GM18873 (cell line): ENCODE results near the gene WNT10A.
"Not testable (repeated sequence)": the region's sequence is repeated elsewhere in the genome, so short reads cannot be mapped to it uniquely, and the experiment has no call there.

Experiments
- ATAC-seq: cut with Tn5 transposase; IDR thresholded peaks from one replicate; pipeline ENCODE4 v1.9.1; 2021; ENCODE audit warnings: mild to moderate bottlenecking, moderate library complexity, moderate number of reproducible peaks; ENCODE audit not compliant: unreplicated experiment, low FRiP score

The WNT10A gene

DNA sequence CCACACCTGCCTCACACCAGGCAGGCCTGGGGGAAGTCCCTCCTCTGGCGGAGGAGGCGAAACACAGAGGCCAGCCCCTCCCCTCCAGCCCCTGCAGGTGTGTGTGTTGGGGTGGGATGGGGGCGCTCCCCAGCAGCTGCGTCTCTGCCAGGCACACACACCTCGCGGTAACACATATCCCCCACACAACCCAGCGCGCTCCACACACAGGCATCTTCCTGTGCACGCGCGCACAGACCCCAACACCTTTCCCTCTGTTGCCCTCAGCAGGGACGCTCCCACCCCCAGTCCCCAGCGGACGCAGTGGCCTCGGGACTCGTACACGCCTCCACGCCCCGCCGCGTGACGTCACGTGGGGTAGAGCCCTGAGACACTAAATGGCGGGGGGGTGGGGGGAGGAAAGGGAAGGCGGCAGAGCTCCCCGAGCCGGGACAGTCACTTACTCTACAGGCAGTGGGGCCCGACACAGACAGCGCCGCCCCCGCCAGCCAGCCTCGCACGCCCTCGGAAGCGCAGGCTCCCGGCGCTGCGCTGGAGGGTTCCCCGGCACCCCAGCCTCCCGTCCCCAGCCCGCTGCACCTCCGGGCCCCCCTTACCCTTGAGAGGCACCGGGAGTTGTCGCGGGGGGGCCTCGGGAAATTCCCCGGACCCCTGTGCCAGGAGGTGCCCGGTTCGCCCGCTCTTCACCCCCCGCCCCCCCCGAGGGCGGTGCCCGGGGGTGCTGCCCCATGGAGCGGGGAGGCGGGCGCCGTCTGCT is at the start of gene WNT10A:
Gene WNT10A (plus strand): TSS at position 751 of the 757 bp plus-strand sequence. CDS start 144 bp downstream, outside the sequence.
- peak; percentile 62 for ATAC-seq

DNA sequence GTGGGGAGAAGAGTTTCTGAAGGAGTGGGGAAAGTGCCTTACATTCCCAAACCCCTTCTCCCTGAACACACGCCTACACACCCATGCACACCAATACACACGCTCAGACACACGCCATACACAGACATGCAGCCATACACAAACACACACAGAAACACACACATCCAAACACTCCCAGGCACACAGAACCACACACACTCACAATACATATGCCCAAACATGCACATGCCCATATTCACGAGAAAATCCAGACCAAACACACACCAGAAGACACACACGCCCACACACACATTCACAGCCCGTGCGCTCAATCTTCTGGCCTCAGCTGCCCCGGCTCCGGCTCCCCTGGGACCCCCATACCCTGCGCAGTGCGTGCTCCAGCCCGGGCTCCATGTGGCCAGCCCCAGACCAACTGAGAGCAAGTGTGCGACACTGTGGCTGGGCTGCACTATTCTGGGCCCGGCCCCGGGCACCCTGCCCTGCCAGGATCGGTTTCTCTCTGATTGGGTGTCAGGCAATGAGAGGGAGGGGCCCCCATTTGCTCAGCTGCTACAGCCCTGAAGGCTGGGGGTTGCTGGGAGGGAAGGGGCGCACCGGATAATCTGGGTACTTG is 49.2 kb upstream of the WNT10A start, which contains the start of gene PRKAG3:
Gene PRKAG3 (minus strand): TSS at position 426 of the 613 bp plus-strand sequence.
- no peak for ATAC-seq

DNA sequence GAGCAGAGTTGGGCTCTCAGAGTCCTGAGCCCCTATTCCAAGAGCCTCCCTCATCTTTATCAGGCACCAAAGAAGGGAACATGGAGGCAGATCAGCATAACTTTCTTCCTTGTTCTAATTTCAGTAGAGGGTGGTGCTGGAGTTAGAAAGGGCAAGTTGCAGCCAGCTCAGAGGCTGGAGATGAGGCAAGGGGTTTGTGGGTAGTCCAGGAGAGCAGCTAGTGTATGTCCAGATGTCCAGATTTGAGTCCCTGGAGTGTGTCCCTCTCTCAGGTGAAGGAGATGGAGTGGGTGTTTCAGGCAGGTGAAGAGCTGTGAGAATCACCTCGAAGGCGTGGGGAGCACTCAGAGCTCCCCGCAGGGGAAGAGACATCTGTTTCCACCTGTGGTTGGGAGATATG is 48.6 kb upstream of the WNT10A start:
- ATAC-seq = no peak

DNA sequence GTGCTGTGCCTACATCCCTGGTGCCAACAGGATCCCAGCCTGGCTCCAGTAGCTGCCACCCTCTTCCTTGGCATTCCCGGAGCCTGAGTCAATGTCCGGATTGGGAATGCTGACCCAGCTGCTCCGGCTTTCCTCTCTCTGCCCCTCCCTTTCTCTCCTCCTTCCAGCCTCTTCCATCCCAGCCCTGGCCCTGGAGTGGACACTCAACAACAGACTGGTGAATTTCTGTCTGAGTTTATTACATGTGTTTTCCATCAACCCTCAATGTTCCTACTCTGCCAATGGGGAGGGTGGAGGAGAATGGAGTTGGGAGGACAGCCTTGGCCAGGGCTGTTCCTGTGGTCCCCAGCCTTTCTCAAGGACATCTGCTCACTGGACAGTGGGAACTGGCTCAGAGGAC is 48.1 kb upstream of the WNT10A start:
- ATAC-seq = no peak

DNA sequence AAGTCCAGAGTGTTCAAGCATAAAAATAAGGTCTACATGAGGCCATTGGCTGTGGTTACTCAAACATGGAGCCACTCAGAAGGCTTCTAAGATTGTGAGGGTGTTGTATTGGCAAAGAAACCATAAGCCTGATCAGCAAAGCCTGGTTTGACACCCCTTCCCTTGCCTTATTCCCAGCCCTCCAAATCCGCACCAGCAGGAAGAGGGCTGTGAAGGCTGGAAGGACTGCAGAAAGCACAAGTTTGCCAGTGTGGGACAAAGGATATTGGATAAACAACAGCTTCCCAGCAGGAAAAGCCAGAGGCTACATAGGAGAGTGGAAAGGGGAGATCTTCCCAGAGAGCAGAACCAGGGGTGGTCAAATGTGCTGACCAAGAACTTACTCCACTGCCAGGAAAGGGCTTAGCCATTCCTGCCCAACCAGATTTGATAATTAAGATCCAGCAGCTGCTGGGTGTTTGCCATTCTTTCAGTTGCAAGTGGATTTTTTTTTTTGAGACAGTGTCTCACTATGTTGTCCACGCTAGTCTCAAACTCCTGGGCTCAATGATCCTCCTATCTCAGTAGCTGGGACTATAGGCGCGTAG is 47.5 kb upstream of the WNT10A start:
- ATAC-seq = no peak

DNA sequence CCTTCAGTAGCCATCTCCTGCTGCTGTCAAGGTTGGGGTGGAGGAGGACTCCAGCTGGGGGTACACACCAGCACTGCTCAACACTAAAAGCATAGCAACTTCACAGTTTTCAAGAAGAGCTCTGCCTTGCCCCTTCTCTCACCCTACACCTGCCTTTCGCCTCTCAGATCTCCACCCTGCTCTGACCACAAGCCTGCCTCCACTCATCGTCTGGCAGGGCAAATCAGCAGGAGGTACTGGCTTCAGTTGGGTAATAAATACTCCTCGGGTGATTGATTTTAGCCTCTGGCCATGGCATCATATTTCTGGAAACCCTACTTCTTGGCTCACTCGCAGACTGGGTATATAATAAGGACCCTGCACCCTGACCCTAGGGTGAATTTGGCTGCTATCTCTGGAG is 46.0 kb upstream of the WNT10A start:
- no peak for ATAC-seq

DNA sequence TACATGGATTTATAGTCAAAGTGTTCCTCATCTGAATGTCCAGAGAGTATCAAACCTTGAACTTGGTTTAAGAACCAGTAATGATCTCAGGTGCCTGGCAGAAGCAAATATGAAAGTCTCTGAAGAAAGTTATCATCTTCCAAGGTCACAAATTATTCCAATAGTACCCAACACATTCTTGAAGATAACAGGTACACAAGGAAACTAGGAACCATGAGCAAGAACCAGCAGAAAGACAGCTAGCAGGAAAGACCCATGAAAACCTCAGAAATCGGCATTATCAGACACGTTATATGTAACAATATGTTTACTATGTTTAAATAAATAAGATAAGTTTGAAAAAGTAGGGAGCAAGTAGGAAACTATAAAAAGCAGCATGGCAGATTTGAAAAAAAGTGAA is 43.2 kb upstream of the WNT10A start:
- no peak for ATAC-seq

DNA sequence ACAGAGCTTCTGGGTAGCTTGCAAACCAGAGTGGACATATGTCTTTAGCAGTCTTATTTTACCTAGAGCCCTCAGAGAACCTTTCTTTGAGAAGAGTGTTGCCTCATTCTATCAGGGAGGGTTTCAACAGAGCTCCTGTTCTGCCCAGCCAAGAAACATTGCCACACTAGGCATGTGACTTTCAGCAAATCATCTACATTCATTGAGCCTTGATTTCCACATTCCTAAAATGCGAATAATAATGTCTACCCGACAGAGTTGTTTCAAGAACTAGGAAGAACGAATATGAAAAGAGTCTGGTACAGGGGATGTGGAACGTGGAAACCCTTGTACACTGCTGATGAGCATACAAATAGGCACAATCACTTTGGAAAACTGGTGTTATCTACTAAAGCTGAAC is 41.2 kb upstream of the WNT10A start:
- ATAC-seq = no peak

DNA sequence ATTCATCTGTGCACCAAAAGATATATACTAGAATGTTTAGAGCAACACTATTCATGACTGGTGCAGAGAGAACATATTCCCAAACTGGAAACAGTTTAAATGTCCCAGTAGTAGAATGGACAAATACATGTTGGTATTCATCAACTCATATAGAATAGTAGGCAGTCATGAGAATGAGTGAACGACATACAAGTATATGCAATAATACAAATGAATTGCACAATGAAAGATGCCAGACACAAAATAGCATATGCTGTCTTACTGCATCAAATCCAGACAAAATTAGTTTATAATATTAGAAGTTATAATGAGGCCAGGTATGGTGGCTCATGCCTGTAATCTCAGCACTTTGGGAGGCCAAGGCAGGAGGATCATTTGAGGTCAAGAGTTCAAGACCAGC is 40.8 kb upstream of the WNT10A start:
- no peak for ATAC-seq

DNA sequence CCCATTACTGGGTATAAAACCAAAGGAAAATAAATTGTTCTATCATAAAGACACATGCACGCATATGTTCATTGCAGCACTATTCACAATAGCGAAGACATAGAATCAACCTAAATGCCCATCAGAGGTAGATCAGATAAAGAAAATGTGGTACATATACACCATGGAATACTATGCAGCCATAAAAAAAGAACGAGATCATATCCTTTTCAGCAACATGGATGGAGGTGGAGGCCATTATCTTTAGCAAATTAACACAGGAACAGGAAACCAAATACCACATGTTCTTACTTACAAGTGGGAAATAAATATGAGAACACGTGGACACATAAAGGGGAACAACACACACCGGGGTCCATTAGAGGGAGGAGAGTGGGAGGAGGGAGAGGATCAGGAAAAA is 36.3 kb upstream of the WNT10A start:
- ATAC-seq = not testable (repeated sequence)

DNA sequence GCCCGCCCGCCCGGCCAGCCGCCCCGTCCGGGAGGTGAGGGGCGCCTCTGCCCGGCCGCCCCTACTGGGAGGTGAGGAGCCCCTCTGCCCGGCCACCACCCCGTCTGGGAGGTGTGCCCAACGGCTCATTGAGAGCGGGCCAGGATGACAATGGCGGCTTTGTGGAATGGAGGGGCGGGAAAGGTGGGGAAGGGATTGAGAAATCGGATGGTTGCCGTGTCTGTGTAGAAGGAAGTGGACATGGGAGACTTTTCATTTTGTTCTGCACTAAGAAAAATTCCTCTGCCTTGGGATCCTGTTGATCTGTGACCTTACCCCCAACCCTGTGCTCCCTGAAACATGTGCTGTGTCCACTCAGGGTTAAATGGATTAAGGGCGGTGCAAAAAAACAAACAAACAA is 33.7 kb upstream of the WNT10A start:
- not testable (repeated sequence) for ATAC-seq

DNA sequence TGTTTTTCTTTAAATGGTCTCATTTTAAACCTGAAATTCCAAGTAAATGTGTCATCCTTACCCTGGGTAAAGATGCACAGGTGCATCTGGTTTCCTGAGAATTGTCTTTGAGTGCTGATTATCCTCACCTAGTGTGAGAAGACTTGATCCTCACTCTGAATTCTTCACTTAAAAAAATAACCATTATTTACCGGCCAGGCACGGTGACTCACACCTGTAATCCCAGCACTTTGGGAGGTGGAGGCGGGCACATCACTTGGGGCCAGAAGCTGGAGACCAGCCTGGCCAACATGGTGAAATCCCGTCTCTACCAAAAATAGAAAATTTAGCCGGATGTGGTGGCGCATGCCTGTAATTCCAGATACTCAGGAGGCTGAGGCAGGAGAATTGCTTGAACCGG is 30.9 kb upstream of the WNT10A start:
- no peak for ATAC-seq

DNA sequence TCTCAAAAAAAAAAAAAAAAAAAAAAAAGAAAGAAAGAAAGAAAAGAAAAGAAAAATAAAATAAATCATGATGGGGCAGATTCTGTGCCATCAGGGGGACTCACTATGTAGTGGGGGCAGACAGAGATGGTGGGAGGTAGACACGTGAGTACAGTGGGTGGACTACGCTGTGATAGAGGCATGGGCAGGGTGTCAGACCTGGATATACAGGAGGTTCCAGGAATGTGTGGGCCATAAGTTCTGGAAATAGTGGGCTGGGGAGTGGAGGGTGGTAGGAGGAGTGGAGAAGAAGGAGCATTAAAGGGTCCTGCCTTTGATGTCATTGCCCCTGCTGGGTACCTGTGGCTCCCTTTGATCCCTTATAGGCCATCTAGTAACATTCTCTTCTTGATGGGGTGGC is 29.9 kb upstream of the WNT10A start:
- ATAC-seq = no peak

DNA sequence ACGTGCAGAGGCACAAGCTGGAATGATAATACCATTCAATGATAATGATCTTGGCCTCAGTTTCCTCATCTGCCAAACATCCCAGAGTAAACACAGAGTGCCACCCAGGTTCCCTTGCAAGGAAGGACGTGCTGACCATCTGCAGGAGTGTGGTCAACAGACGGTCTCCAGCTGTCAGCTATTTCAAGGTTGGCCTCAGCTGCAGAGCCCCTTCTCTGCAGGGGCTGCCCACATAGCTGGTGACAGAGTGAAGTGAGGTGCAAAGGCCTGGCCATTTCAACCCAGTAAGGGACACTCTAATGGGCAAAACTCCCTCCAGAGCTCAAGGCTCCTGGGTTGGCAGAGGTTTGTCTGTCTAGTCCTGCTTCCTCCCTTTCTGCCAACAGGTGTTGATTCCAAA is 29.4 kb upstream of the WNT10A start:
- ATAC-seq = no peak

DNA sequence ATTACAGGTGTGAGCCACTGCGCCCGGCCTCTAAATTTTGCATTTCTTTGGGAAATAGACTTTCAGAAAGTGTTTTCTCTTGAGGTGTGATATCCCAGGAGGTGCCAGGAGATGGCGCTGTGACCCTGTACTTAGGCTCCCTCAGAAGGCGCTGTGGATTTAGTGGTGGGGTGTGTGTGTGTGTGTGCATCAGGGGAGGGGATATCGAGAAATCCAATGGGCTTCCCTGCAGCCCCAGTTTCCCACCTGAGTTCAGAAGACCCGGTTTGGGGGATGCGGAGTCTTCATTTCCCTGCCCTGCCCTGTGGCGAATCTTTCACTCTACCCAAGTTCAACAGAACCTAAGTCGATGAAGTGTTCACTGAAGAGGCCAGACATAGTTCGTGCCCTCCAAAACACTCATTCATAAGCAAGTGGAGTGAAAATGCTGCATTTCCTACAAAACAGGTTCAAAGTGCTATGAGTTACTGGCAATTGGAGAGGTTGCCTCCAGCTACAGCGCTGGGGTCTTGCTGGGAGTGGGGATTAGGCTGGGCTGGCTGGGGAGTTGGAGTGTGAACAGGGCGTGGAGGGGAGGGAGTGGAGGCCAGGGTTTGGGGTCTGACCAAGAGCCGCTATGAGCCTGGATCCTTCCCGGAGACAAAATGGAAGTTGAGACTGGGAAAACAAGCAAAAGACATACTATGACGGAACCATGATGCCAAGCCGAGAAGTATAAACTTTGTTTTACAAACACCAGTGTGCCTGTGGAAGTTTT is 27.6 kb upstream of the WNT10A start:
- ATAC-seq = no peak

DNA sequence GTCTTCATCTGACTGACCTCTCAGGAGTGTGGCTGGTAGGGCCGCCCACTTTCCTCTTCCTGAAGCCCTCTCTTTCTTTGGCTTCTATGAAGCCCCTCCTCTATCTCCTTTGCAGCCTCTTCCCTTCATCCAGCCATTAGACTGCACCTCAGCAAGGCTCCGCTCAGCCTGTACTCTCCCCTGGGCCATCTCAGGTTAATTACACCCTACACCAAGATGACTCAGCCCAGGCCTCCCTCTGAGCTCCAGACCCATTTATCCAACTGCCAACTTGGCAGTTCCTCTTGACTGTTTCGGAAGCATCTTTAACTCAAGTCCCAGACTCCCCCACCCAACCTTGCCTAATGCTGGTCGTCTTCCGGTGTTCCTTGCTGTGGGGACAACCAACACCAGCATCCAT is 26.9 kb upstream of the WNT10A start:
- no peak for ATAC-seq

DNA sequence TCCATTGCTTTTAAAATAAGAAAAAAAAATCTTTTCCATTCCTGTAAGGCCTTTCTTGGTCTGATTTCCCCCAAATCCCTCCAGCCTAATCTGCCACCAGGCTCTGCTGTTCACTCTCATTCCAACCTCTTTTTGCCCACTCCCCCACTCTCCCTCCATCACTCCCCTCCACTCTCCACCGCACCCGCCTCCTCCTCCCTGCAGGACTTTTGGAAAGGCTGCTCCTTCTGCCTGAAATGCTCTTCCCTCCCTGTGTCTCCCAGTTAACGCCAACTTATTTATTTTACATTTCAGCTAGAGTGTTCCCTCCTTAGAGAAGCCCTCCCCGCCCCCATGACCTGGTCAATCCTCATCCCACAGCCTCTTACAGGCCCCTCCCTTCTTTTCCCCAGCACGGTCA is 25.8 kb upstream of the WNT10A start:
- no peak for ATAC-seq

DNA sequence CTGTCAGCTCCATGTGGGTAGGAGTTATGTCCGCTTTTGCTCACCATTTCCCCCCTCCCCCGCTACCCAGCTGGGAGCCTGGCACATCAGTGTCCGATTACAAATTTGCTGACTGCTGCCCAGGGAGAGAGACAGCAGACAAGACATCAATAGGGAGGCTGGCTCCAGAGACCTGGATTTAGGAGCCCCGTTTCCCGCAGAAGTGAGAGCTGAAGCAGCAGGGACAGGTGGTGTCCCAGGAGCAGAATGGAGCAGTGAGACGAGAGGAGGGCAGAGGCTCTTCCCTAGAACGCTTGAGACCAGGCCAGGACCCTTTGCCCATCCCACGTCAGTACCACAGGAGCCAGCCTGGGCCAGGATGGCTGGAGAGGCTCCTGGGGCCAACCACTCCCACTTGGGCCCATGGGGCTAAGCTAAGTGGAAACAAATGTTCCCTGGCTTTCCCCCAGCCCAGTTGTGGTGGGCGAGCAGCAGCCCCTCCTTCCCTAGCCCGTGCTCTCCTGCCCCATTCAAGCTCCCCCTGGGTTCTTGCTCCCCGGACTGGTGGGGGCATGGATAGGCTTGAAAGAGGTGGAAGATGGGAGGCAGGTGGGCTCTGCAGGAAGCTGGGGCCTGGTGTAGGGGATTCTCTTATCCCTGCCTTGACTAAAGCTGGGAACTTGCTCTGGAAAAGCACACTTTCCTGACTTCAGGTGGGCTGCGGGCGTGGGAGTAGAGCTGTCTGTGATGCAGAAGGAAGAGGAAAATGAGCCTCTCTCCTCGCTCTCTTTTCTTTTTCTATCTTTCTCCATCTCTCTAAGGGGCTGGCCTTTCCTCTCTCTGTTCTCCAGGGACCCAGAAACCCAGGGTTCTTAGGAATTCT is 25.1 kb upstream of the WNT10A start:
- no peak for ATAC-seq

DNA sequence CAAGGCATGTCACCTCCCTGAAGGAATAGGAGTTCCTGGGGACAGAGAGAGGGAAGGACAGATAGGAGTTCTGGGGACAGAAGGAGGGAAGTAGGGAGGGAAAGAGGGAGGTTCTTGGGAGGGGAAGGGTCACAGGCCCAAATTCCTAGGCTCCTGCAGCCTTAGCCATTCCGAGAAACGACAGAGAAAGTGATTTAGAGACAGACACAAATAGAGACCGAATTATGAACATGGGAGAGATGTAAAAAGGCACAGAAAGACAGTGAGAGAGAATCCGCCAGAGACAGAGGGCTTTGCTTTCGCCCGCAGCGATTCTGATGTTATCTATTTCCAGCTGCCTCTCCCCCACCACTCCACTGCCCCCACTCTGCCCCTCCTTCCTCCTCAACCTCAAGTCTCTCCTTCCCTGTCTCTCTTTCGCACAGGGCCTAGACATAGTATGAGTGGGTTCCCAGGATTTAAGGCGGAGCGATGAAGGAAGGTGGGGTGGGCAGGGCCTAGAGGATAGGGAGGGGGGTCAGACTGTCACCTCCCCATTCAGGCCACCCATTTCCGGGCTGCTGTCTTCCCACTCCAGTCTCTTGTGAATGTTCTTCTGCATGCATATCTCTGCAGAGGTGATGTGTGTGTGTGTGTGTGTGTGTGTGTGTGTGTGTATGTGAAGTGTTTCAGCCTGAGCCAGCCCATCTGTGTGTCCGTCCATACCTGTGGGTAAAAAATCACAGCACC is 24.3 kb upstream of the WNT10A start:
- ATAC-seq = no peak

DNA sequence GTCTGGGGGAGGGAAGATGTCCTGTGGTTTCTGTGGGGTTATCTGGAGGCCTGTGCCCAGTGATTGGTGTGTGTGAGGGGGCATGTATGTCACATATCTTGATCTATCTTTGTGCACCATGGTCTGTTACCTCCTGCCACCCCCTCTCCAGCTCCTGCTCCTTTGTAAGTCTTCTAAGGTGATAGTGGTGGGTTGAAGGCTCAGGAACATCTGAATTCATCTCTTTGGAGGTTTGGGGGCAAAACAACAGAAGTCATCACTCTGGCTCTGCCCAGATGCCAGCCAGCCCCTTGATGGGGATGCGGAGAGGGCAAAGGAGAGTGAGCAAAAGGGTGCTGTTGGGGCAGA is 23.8 kb upstream of the WNT10A start:
- ATAC-seq = no peak
